Thyroid gland (tissue), 4 donors: ENCODE measurements around the gene CCBE1. TPM values are rescaled to one million over a fixed set of nuclear protein-coding genes. Genes with fewer than 3 reads are reported as not detected.

ENCODE experiments used
- DNase-seq, 2 donors: peaks; one replicate each; pipeline ENCODE4 v3.0.0-alpha.2; 2019
- H3K27ac ChIP-seq, 3 donors: fragments of 200-600 bp; sonication (generic); 1 replicate in 2 of 3; 2 replicates in 1 of 3; pipeline ENCODE4 v1.5.1; 2016 to 2019; ENCODE audit warnings: mild to moderate bottlenecking in 1 of 3, moderate library complexity in 1 of 3
- H3K27me3 ChIP-seq: fragments of 200-600 bp; sonication (generic); one replicate; pipeline ENCODE4 v1.5.1; 2019
- H3K36me3 ChIP-seq, 2 donors: fragments of 200-600 bp; sonication (generic); one replicate each; pipeline ENCODE4 v1.5.1; 2016 to 2019
- H3K4me1 ChIP-seq, 2 donors: fragments of 200-600 bp; sonication (generic); one replicate each; pipeline ENCODE4 v1.5.1; 2017 to 2019
- H3K4me3 ChIP-seq, 3 donors: fragments of 200-600 bp; sonication (generic); replicated peaks in 1 of 3; 1 replicate in 2 of 3; 2 replicates in 1 of 3; pipeline ENCODE4 v1.5.1; 2016; ENCODE audit warnings: mild to moderate bottlenecking in 1 of 3
- H3K9me3 ChIP-seq: fragments of 200-600 bp; sonication (generic); one replicate; pipeline ENCODE4 v1.5.1; 2017
- CTCF ChIP-seq, 6 experiments: fragments of 200-600 bp in 3 of 6; fragments of 450-650 bp in 3 of 6; sonication (generic) in 3 of 6; IDR thresholded peaks; one replicate each; pipeline ENCODE4 v1.5.1; 2016 to 2019; ENCODE audit warnings: antibody characterized with exemption in 6 of 6, mild to moderate bottlenecking in 2 of 6, inconsistent platforms in 1 of 6, moderate library complexity in 1 of 6
- POLR2A ChIP-seq, 2 donors: fragments of 450-650 bp; IDR thresholded peaks; one replicate each; pipeline ENCODE4 v1.6.1; 2017; ENCODE audit warnings: antibody characterized with exemption in 2 of 2, mild to moderate bottlenecking in 2 of 2, moderate library complexity in 1 of 2
- WGBS, 2 donors: methylation state at CpG; one replicate each; pipeline ENCODE4 v1.1.5; 2017; 5-methylcytosine and 5-hydroxymethylcytosine counted together
- intact Hi-C: fragments of 100-400 bp; cut with DNase I; formaldehyde crosslinking; loops from one replicate; pipeline ENCODE4 v1.15.1; 2023
- total RNA-seq, 4 donors: library from RNA; depleted of rRNA; stranded (reverse); fragments of >200 nt; gene quantifications; one replicate each; pipeline ENCODE4 v1.2.3, GENCODE V29; 2016

The CCBE1 gene
- total RNA-seq, 4 donors from 2014 or later = 0.34 to 9.0 (median 1.1) TPM

- no peaks in the 10 kb centered on the region for H3K4me1 ChIP-seq
- no peak for DNase-seq
- TF ChIP-seq CTCF (IDR thresholded peaks at IDR 0.05) (no peak), POLR2A (IDR thresholded peaks at IDR 0.05) (no peak)
- H3K27me3 ChIP-seq = no peaks in the 10 kb centered on the region
- no peaks in the 10 kb centered on the region for H3K36me3 ChIP-seq
- no peak overlapping the region for H3K4me3 ChIP-seq
- WGBS, 2 donors = 69% methylated on average over 2 of the region's 2 CpGs
- no peak overlapping the region for H3K27ac ChIP-seq
- intact Hi-C loops = no loop called here
- no peaks in the 10 kb centered on the region for H3K9me3 ChIP-seq
These were observed 10.1 kb upstream of the CCBE1 start for GRCh38 chr18:59707306-59707705.

- Histone ChIP-seq H3K4me1 (no peaks in the 10 kb centered on the region), H3K36me3 (no peaks in the 10 kb centered on the region), H3K27ac (no peak overlapping the region), H3K27me3 (no peaks in the 10 kb centered on the region), H3K4me3 (no peak overlapping the region), H3K9me3 (no peaks in the 10 kb centered on the region)
- intact Hi-C loops = no loop called here
- no peak for TF ChIP-seq CTCF (IDR thresholded peaks at IDR 0.05)
- no peak for TF ChIP-seq POLR2A (IDR thresholded peaks at IDR 0.05)
- DNase-seq = no peak
- WGBS, 2 donors = 48 to 53% methylated on average over 5 of the region's 5 CpGs
These were observed 9.3 kb upstream of the CCBE1 start for GRCh38 chr18:59706499-59706898.

GRCh38 chr18:59705145-59705544, 7.9 kb upstream of the CCBE1 start:
- 82 to 90% methylated on average over 1 of the region's 1 CpG for WGBS, 2 donors
- Histone ChIP-seq H3K4me3 (no peak overlapping the region), H3K27ac (no peak overlapping the region), H3K27me3 (no peaks in the 10 kb centered on the region), H3K9me3 (no peaks in the 10 kb centered on the region), H3K36me3 (no peaks in the 10 kb centered on the region), H3K4me1 (no peaks in the 10 kb centered on the region)
- intact Hi-C loops = no loop called here
- no peak for TF ChIP-seq CTCF (IDR thresholded peaks at IDR 0.05)
- TF ChIP-seq POLR2A (IDR thresholded peaks at IDR 0.05) = no peak
- DNase-seq = no peak

- H3K27ac ChIP-seq = no peak overlapping the region
- H3K9me3 ChIP-seq = no peaks in the 10 kb centered on the region
- no peaks in the 10 kb centered on the region for H3K36me3 ChIP-seq
- no peak overlapping the region for H3K4me3 ChIP-seq
- intact Hi-C loops = no loop called here
- H3K27me3 ChIP-seq = no peaks in the 10 kb centered on the region
- DNase-seq = no peak
- 76 to 91% methylated on average over 1 of the region's 1 CpG for WGBS, 2 donors
- no peak for TF ChIP-seq POLR2A (IDR thresholded peaks at IDR 0.05)
- no peak for TF ChIP-seq CTCF (IDR thresholded peaks at IDR 0.05)
- no peaks in the 10 kb centered on the region for H3K4me1 ChIP-seq
These were observed 6.9 kb upstream of the CCBE1 start for GRCh38 chr18:59704146-59704545.

GRCh38 chr18:59701272-59701671, 4.0 kb upstream of the CCBE1 start:
- no peaks in the 10 kb centered on the region for H3K36me3 ChIP-seq
- peaks cover 12 to 21% of the 10 kb centered on the region in 2 donors for H3K4me1 ChIP-seq
- 82 to 92% methylated on average over 3 of the region's 3 CpGs for WGBS, 2 donors
- no peak overlapping the region for H3K27ac ChIP-seq
- TF ChIP-seq POLR2A (IDR thresholded peaks at IDR 0.05) (no peak), CTCF (IDR thresholded peaks at IDR 0.05) (no peak)
- H3K4me3 ChIP-seq = no peak overlapping the region
- H3K9me3 ChIP-seq = no peaks in the 10 kb centered on the region
- intact Hi-C loops = no loop called here
- DNase-seq = no peak
- H3K27me3 ChIP-seq = peaks cover 6% of the 10 kb centered on the region
